Trophoblast cell (in vitro differentiated cells and primary cell): ENCODE data around the gene CLEC12A.
"Not testable (repeated sequence)": the region's sequence is repeated elsewhere in the genome, so short reads cannot be mapped to it uniquely, and the experiment has no call there.

Experiments used
- DNase-seq, 2 donors: peaks; one replicate each; pipeline ENCODE4 v3.0.0-alpha.2; 2016
- H2AFZ ChIP-seq: 2 replicates; pipeline ENCODE4 v1.6.1; 2013; ENCODE audit warnings: low read length, moderate library complexity, mild to moderate bottlenecking; ENCODE audit not compliant: insufficient read depth, poor library complexity
- H2AK5ac ChIP-seq: 2 replicates; pipeline ENCODE4 v1.6.1; 2013; ENCODE audit warnings: mild to moderate bottlenecking, low read length
- H2BK120ac ChIP-seq: 2 replicates; pipeline ENCODE4 v1.6.1; 2013; ENCODE audit warnings: low read length, mild to moderate bottlenecking, moderate library complexity; ENCODE audit not compliant: insufficient read depth, poor library complexity
- H2BK12ac ChIP-seq: 2 replicates; pipeline ENCODE4 v1.6.1; 2013; ENCODE audit warnings: mild to moderate bottlenecking, low read length, moderate library complexity
- H2BK5ac ChIP-seq: 2 replicates; pipeline ENCODE4 v1.6.1; 2013; ENCODE audit warnings: low read length, low read depth, moderate library complexity, mild to moderate bottlenecking; ENCODE audit not compliant: poor library complexity
- H3K14ac ChIP-seq: 2 replicates; pipeline ENCODE4 v1.6.1; 2013; ENCODE audit warnings: mild to moderate bottlenecking, low read length
- H3K18ac ChIP-seq: 2 replicates; pipeline ENCODE4 v1.6.1; 2013; ENCODE audit warnings: mild to moderate bottlenecking, low read length
- H3K23ac ChIP-seq: 2 replicates; pipeline ENCODE4 v1.6.1; 2013; ENCODE audit warnings: low read length
- H3K27ac ChIP-seq: 2 replicates; pipeline ENCODE4 v1.5.1; 2013; ENCODE audit warnings: low read depth, mild to moderate bottlenecking, inconsistent platforms, low read length, moderate library complexity
- H3K27me3 ChIP-seq: 2 replicates; pipeline ENCODE4 v1.6.1; 2013; ENCODE audit warnings: inconsistent platforms, mild to moderate bottlenecking, low read length, moderate library complexity; ENCODE audit not compliant: insufficient read depth
- H3K36me3 ChIP-seq, 2 experiments: 1 replicate in 1 of 2; 2 replicates in 1 of 2; pipeline ENCODE4 v1.6.1; 2013; ENCODE audit warnings: low read length in 2 of 2, mild to moderate bottlenecking in 2 of 2, moderate library complexity in 1 of 2; ENCODE audit not compliant: insufficient read depth in 2 of 2, control insufficient read depth in 1 of 2
- H3K4ac ChIP-seq: 2 replicates; pipeline ENCODE4 v1.6.1; 2013; ENCODE audit warnings: low read depth, mild to moderate bottlenecking, low read length, moderate library complexity
- H3K4me1 ChIP-seq, 2 experiments: 1 replicate in 1 of 2; 2 replicates in 1 of 2; pipeline ENCODE4 v1.6.1; 2013; ENCODE audit warnings: low read length in 2 of 2, mild to moderate bottlenecking in 2 of 2, moderate library complexity in 1 of 2; ENCODE audit not compliant: insufficient read depth in 2 of 2, control insufficient read depth in 1 of 2
- H3K4me2 ChIP-seq: 2 replicates; pipeline ENCODE4 v1.6.1; 2013; ENCODE audit warnings: inconsistent platforms, mild to moderate bottlenecking, low read length, moderate library complexity
- H3K4me3 ChIP-seq: 2 replicates; pipeline ENCODE4 v1.5.1; 2013; ENCODE audit warnings: mild to moderate bottlenecking, low read depth, low read length, inconsistent platforms
- H3K79me1 ChIP-seq: one replicate; pipeline ENCODE4 v1.6.1; 2013; ENCODE audit warnings: low read length
- H3K79me2 ChIP-seq: 2 replicates; pipeline ENCODE4 v1.6.1; 2013; ENCODE audit warnings: low read length, mild to moderate bottlenecking; ENCODE audit not compliant: control insufficient read depth, insufficient read depth, poor library complexity
- H3K9ac ChIP-seq: 2 replicates; pipeline ENCODE4 v1.6.1; 2013; ENCODE audit warnings: mild to moderate bottlenecking, low read length
- H3K9me3 ChIP-seq: 2 replicates; pipeline ENCODE4 v1.6.1; 2013; ENCODE audit warnings: low read depth, mild to moderate bottlenecking, control low read depth, inconsistent platforms, low read length; ENCODE audit not compliant: insufficient read depth
- H4K12ac ChIP-seq: 2 replicates; pipeline ENCODE4 v1.6.1; 2013; ENCODE audit warnings: low read depth, mild to moderate bottlenecking, low read length, moderate library complexity
- H4K8ac ChIP-seq: 2 replicates; pipeline ENCODE4 v1.6.1; 2013; ENCODE audit warnings: low read depth, mild to moderate bottlenecking, low read length, moderate library complexity
- H4K91ac ChIP-seq: one replicate; pipeline ENCODE4 v1.6.1; 2013; ENCODE audit warnings: low read depth, mild to moderate bottlenecking, low read length, moderate library complexity
- WGBS: extraction: QIAGEN DNeasy Blood & Tissue Kit; methylation state at CpG from one replicate; pipeline ENCODE4 v1.1.7; 2013; ENCODE audit warnings: missing lambda C conversion rate; ENCODE audit not compliant: insufficient read length, insufficient coverage; ENCODE audit errors: extremely low coverage; 5-methylcytosine and 5-hydroxymethylcytosine counted together

CLEC12A gene

GRCh38 chr12:10018386-10018785 lies 47.2 kb downstream of the CLEC12A start:
- WGBS, result no CpG with 5 or more reads among the region's 5 CpGs
- no peak overlapping the region for H2AK5ac ChIP-seq
- no peaks in the 10 kb centered on the region for H3K36me3 ChIP-seq
- H3K79me1 ChIP-seq, result no peaks in the 10 kb centered on the region
- H3K9ac ChIP-seq, result no peak overlapping the region
- no peak overlapping the region for H3K4me3 ChIP-seq
- no peak overlapping the region for H4K8ac ChIP-seq
- H3K27ac ChIP-seq, result no peak overlapping the region
- no peak for DNase-seq
- H4K12ac ChIP-seq, result no peak overlapping the region
- H4K91ac ChIP-seq, result no peak overlapping the region
- H3K4me2 ChIP-seq, result no peak overlapping the region
- no peak overlapping the region for H3K4ac ChIP-seq
- H2BK12ac ChIP-seq, result no peak overlapping the region
- no peak overlapping the region for H3K14ac ChIP-seq
- H3K18ac ChIP-seq, result no peak overlapping the region
- no peaks in the 10 kb centered on the region for H3K4me1 ChIP-seq
- no peaks in the 10 kb centered on the region for H3K27me3 ChIP-seq
- H3K9me3 ChIP-seq, result no peaks in the 10 kb centered on the region
- no peak overlapping the region for H2BK5ac ChIP-seq
- H2AFZ ChIP-seq, result no peak overlapping the region
- no peaks in the 10 kb centered on the region for H3K79me2 ChIP-seq
- no peak overlapping the region for H2BK120ac ChIP-seq
- H3K23ac ChIP-seq, result no peak overlapping the region

DNA sequence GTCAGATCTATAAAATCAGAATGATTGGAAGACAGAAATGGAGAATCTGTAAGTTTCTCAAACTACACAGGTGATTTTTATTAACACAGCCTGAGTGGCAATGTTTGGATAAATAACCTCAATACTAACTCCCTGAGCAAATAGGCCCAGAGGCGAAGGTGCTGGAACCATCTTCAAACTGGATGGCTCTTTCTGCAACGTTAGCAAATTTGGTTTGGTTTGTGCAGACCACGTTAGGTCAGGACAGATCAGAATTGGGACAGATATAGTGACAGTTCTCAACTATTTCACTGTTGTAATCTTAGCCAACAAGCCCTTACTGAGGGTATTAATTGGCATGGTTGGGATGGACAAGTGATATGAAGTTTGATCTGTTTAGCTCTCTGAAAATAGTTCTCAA lies 50.1 kb downstream of the CLEC12A start:
- Histone ChIP-seq H3K79me2 (no peaks in the 10 kb centered on the region), H2BK12ac (no peak overlapping the region), H2BK120ac (no peak overlapping the region), H3K9me3 (no peaks in the 10 kb centered on the region), H3K4me1 (no peaks in the 10 kb centered on the region), H3K9ac (no peak overlapping the region), H3K27me3 (no peaks in the 10 kb centered on the region), H4K91ac (no peak overlapping the region), H3K79me1 (no peaks in the 10 kb centered on the region), H4K12ac (no peak overlapping the region), H2AK5ac (no peak overlapping the region), H3K4me2 (no peak overlapping the region), H3K23ac (no peak overlapping the region), H3K14ac (no peak overlapping the region), H3K36me3 (no peaks in the 10 kb centered on the region), H2AFZ (no peak overlapping the region), H3K18ac (no peak overlapping the region), H3K4ac (no peak overlapping the region), H2BK5ac (no peak overlapping the region), H3K4me3 (no peak overlapping the region), H4K8ac (no peak overlapping the region), H3K27ac (no peak overlapping the region)
- WGBS, result no CpG with 5 or more reads among the region's 3 CpGs
- DNase-seq, result no peak

GRCh38 chr12:10025236-10025635 lies 54.0 kb downstream of the CLEC12A start:
- Histone ChIP-seq H3K23ac (no peak overlapping the region), H3K9ac (no peak overlapping the region), H3K27ac (no peak overlapping the region), H2BK12ac (no peak overlapping the region), H2AK5ac (no peak overlapping the region), H3K18ac (no peak overlapping the region), H3K14ac (no peak overlapping the region), H3K79me2 (no peaks in the 10 kb centered on the region), H3K4ac (no peak overlapping the region), H2BK5ac (no peak overlapping the region), H3K4me3 (no peak overlapping the region), H3K36me3 (no peaks in the 10 kb centered on the region), H3K4me2 (no peak overlapping the region), H4K91ac (no peak overlapping the region), H3K4me1 (no peaks in the 10 kb centered on the region), H3K79me1 (no peaks in the 10 kb centered on the region), H3K27me3 (no peaks in the 10 kb centered on the region), H4K12ac (no peak overlapping the region), H2AFZ (no peak overlapping the region), H4K8ac (no peak overlapping the region), H3K9me3 (no peaks in the 10 kb centered on the region), H2BK120ac (no peak overlapping the region)
- no peak for DNase-seq
- WGBS, result no CpG with 5 or more reads among the region's 3 CpGs

GRCh38 chr12:10026666-10027065 lies 55.5 kb downstream of the CLEC12A start:
- not testable (repeated sequence) for H3K79me1 ChIP-seq, H3K79me2 ChIP-seq, H2AK5ac ChIP-seq, H2BK120ac ChIP-seq, DNase-seq, H4K12ac ChIP-seq, H3K4me3 ChIP-seq, H2BK5ac ChIP-seq, H3K9me3 ChIP-seq, H2BK12ac ChIP-seq, H3K9ac ChIP-seq, H2AFZ ChIP-seq, H3K14ac ChIP-seq, H3K23ac ChIP-seq, H3K27ac ChIP-seq, H4K8ac ChIP-seq, H3K4ac ChIP-seq, H3K4me2 ChIP-seq, H3K27me3 ChIP-seq, H3K4me1 ChIP-seq, H3K18ac ChIP-seq, H3K36me3 ChIP-seq, H4K91ac ChIP-seq
- WGBS, result no CpG with 5 or more reads among the region's 4 CpGs
